ENCODE results near the gene HRH1. TPM values are rescaled to one million over a fixed set of nuclear protein-coding genes. Genes with fewer than 3 reads are reported as not detected.

HRH1 gene
- total RNA-seq, 2 experiments from 2014 or later = not detected

DNA sequence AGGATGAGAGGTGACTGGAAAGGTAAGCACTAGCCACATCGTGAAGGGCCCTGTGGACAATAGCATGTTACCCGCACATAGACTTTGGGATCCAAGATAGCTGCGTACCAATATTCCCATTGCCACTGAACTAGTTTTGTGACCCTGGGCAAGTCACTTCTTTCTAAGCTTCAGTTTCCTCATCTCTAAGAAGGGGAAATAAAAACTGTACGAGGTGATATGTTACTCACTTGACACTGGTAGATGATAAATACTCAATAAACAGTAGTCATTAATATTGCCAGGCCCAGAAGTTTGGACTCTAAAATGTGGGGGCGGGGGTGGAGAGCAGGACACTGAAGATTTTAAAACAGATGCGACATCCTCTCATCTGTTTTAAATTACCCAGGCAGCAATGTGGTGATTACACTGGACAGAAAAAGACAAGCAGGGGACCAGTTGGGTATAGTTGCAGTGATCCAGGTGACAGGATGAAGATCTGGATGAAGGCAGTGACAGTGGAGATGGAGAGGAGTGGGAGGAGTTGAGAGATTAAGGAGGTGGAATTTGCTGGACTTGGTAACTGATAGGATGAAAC lies 120.4 kb downstream of the HRH1 start:
- peak overlapping the region; percentile 98 for H3K4me3 Mint-ChIP-seq
- peak overlapping the region; percentile 98 for H3K27ac Mint-ChIP-seq
- CTCF ChIA-PET = interaction anchor here (2.3 kb wide), 1 partner anchor 572 kb away, joined by 4 read pairs; the partner anchor contains the start of gene TAMM41

DNA sequence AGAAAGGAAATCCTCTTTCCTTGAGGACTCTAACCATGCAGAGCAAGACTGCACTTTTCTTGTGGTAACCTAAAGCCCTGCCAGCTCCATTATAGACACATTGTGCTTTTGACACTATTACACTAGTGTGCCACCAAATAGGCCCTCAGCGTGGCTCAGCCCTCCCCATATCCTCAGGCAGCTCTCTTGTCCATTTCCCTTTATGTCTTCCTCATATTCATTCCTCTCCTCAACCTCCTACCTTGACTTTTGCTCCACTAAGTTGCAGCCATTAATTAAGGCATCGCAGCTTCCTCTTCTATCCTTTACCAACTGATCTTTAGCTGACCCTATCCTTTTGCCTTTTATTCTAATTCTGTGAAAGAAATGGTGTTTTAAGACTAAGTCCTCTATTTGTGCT lies 121.6 kb downstream of the HRH1 start:
- H3K27ac Mint-ChIP-seq = no peak overlapping the region
- POLR2A ChIA-PET = no interaction called here

More for the DNA sequence above, 120.4 kb downstream of the HRH1 start:
- intact Hi-C loops (cut with DNase I, micrococcal nuclease) = loop anchor here in 1 of 2 experiments (5.0 to 10.0 kb wide), 6 partner anchors 443 to 1390 kb away; partner anchors contain the start of genes MKRN2, RAF1, SEC13 and TAMM41
- no peak overlapping the region for H3K27ac ChIP-seq (ENCODE audit: low read depth in 1 of 2, low read length in 2 of 2)
- peaks cover 17% of the 10 kb centered on the region for H3K36me3 ChIP-seq (ENCODE audit: insufficient read depth, low read length)
- POLR2A ChIA-PET = interaction anchor here (2.9 to 3.4 kb wide), 3 partner anchors 14 to 572 kb away, joined by 16 to 44 read pairs (median 22); partner anchors contain the start of gene TAMM41
- H3K36me3 Mint-ChIP-seq (ENCODE audit: low read depth) = peaks cover 70% of the 10 kb centered on the region
- no peaks in the 10 kb centered on the region for H3K27me3 ChIP-seq (ENCODE audit: control insufficient read depth in 1 of 2, insufficient read depth in 2 of 2, low read length in 2 of 2)
- H3K9me3 Mint-ChIP-seq = no peaks in the 10 kb centered on the region
- peak in 1 of 14 experiments; percentile 19 for DNase-seq
- H3K9me3 ChIP-seq (ENCODE audit: control insufficient read depth in 1 of 2, insufficient read depth in 1 of 2, low read length in 2 of 2) = no peaks in the 10 kb centered on the region
- no peak overlapping the region for H3K4me3 ChIP-seq (ENCODE audit: low read length)
- peaks cover 56% of the 10 kb centered on the region for H3K4me1 Mint-ChIP-seq (ENCODE audit: low read depth)
- no peaks in the 10 kb centered on the region for H3K27me3 Mint-ChIP-seq
- TF ChIP-seq, protein P1, sequence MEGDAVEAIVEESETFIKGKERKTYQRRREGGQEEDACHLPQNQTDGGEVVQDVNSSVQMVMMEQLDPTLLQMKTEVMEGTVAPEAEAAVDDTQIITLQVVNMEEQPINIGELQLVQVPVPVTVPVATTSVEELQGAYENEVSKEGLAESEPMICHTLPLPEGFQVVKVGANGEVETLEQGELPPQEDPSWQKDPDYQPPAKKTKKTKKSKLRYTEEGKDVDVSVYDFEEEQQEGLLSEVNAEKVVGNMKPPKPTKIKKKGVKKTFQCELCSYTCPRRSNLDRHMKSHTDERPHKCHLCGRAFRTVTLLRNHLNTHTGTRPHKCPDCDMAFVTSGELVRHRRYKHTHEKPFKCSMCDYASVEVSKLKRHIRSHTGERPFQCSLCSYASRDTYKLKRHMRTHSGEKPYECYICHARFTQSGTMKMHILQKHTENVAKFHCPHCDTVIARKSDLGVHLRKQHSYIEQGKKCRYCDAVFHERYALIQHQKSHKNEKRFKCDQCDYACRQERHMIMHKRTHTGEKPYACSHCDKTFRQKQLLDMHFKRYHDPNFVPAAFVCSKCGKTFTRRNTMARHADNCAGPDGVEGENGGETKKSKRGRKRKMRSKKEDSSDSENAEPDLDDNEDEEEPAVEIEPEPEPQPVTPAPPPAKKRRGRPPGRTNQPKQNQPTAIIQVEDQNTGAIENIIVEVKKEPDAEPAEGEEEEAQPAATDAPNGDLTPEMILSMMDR (IDR thresholded peaks at IDR 0.05) = no peak
- peaks cover 24% of the 10 kb centered on the region for H3K4me1 ChIP-seq (ENCODE audit: insufficient read depth, low read length)
- no peak for ATAC-seq (ENCODE audit: poor library complexity)

DNA sequence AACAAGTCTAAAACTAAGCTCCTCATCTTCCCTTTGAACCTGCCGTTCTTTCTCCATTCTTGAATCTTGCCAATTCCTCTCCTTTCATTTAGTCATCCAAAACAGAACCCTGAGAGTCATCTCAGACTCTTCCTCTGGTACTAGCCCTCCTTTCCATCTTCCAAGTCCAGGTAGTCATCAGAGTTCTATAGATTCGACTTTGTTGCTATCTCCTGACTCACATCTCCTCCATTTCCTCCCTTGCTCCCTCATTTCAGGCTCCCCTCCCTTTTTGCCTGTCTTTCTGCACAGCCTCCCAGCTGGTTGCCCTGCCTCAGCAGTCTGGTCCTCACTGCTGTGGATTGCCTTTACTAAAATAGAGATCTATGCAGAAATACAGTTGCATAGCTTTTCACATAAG lies 122.6 kb downstream of the HRH1 start:
- Histone ChIP-seq H3K9me3 (ENCODE audit: control insufficient read depth in 1 of 2, insufficient read depth in 1 of 2, low read length in 2 of 2) (no peaks in the 10 kb centered on the region), H3K4me3 (ENCODE audit: low read length) (no peak overlapping the region), H3K27me3 (ENCODE audit: control insufficient read depth in 1 of 2, insufficient read depth in 2 of 2, low read length in 2 of 2) (no peaks in the 10 kb centered on the region), H3K4me1 (ENCODE audit: insufficient read depth, low read length) (peaks cover 20% of the 10 kb centered on the region), H3K36me3 (ENCODE audit: insufficient read depth, low read length) (peaks cover 25% of the 10 kb centered on the region), H3K27ac (ENCODE audit: low read depth in 1 of 2, low read length in 2 of 2) (no peak overlapping the region)
- Mint-ChIP-seq H3K36me3 (ENCODE audit: low read depth) (peaks cover 90% of the 10 kb centered on the region), H3K4me3 (no peak overlapping the region), H3K27ac (peak overlapping the region; percentile 4), H3K9me3 (no peaks in the 10 kb centered on the region), H3K27me3 (no peaks in the 10 kb centered on the region), H3K4me1 (ENCODE audit: low read depth) (peaks cover 55% of the 10 kb centered on the region)
- ATAC-seq (ENCODE audit: poor library complexity) (no peak), DNase-seq (no peak)
- intact Hi-C loops (cut with DNase I, micrococcal nuclease) = loop anchor here in 1 of 2 experiments (10.0 kb wide), 2 partner anchors 1278 to 1388 kb away; partner anchors contain the start of genes MKRN2 and RAF1
- TF ChIP-seq, protein P1 (IDR thresholded peaks at IDR 0.05) = no peak
- CTCF ChIA-PET = no interaction called here
- POLR2A ChIA-PET = no interaction called here

More for the DNA sequence above, 121.6 kb downstream of the HRH1 start:
- TF ChIP-seq, protein P1 (IDR thresholded peaks at IDR 0.05) = no peak
- intact Hi-C loops (cut with DNase I, micrococcal nuclease) = loop anchor here in 1 of 2 experiments (10.0 kb wide), 2 partner anchors 1279 to 1389 kb away; partner anchors contain the start of genes MKRN2 and RAF1
- CTCF ChIA-PET = no interaction called here
- Histone ChIP-seq H3K9me3 (ENCODE audit: control insufficient read depth in 1 of 2, insufficient read depth in 1 of 2, low read length in 2 of 2) (no peaks in the 10 kb centered on the region), H3K27ac (ENCODE audit: low read depth in 1 of 2, low read length in 2 of 2) (no peak overlapping the region), H3K27me3 (ENCODE audit: control insufficient read depth in 1 of 2, insufficient read depth in 2 of 2, low read length in 2 of 2) (no peaks in the 10 kb centered on the region), H3K4me1 (ENCODE audit: insufficient read depth, low read length) (peaks cover 24% of the 10 kb centered on the region), H3K36me3 (ENCODE audit: insufficient read depth, low read length) (peaks cover 20% of the 10 kb centered on the region), H3K4me3 (ENCODE audit: low read length) (no peak overlapping the region)
- H3K9me3 Mint-ChIP-seq = no peaks in the 10 kb centered on the region
- peak overlapping the region; percentile 52 for H3K4me3 Mint-ChIP-seq
- DNase-seq = no peak
- H3K27me3 Mint-ChIP-seq = no peaks in the 10 kb centered on the region
- H3K4me1 Mint-ChIP-seq (ENCODE audit: low read depth) = peaks cover 59% of the 10 kb centered on the region
- ATAC-seq (ENCODE audit: poor library complexity) = no peak
- peaks cover 82% of the 10 kb centered on the region for H3K36me3 Mint-ChIP-seq (ENCODE audit: low read depth)

All from CD4-positive, alpha-beta T cell (primary cell).